GM23248 (cell line): ENCODE measurements around the gene FRY.

Experiments used
- EZH2 ChIP-seq: fragments of 200-600 bp; sonication (generic); IDR thresholded peaks from 2 replicates; pipeline ENCODE4 v1.6.1; 2018; ENCODE audit warnings: antibody characterized with exemption, mild to moderate bottlenecking; ENCODE audit not compliant: insufficient read depth, poor library complexity, severe bottlenecking
- EZH2phosphoT487 ChIP-seq: fragments of 200-600 bp; sonication (generic); IDR thresholded peaks from 2 replicates; pipeline ENCODE4 v1.6.1; 2018; ENCODE audit warnings: antibody characterized with exemption, moderate library complexity, mild to moderate bottlenecking, low read depth; ENCODE audit not compliant: insufficient read depth

DNA sequence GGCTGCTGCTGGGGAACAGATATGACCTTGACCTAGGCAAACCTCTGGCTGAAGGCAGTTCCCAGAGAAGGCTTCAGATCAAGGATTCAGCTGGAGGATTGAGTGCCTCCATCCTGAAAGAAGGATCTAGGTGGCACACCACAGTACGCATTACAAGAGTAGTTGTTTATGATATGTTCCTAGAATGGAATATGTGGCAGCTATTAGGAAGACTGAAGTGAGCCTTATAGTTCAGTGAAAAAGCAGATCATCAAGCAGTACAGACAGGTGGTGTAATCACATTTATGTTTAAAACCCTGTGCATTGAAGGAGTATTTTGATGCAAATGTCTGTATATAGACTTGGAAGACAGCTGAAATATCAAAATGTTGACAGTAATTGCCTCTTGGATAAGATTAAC is 167.6 kb downstream of the FRY start:
- TF ChIP-seq EZH2 (no peak), EZH2phosphoT487 (no peak)
